Kidney (tissue), 14 donors: ENCODE results near the gene IER2. TPM values are rescaled to one million over a fixed set of nuclear protein-coding genes. Genes with fewer than 3 reads are reported as not detected.

Experiments used
- DNase-seq, 5 donors: peaks; one replicate each; pipeline ENCODE4 v3.0.0-alpha.2; 2013 to 2020
- FAIRE-seq: peaks from 2 replicates; lab custom pipeline; 2012; peaks lifted over from hg19 to GRCh38; lab: Jason Lieb, UNC
- H3K27ac ChIP-seq, 2 donors: one replicate each; pipeline ENCODE4 v1.7.0; 2013; ENCODE audit warnings: low read depth in 2 of 2, low read length in 2 of 2, inconsistent platforms in 1 of 2
- H3K27me3 ChIP-seq: one replicate; pipeline ENCODE4 v1.7.1; 2013; ENCODE audit warnings: low read length, inconsistent platforms; ENCODE audit not compliant: control insufficient read depth, insufficient read depth
- H3K36me3 ChIP-seq, 3 donors: one replicate each; pipeline versions ENCODE4 v1.7.0 to v1.7.1; 2013; ENCODE audit warnings: low read length in 3 of 3, control low read depth in 1 of 3, inconsistent platforms in 1 of 3; ENCODE audit not compliant: insufficient read depth in 3 of 3, control insufficient read depth in 2 of 3
- H3K4me1 ChIP-seq, 3 donors: one replicate each; pipeline versions ENCODE4 v1.7.0 to v1.7.1; 2013; ENCODE audit warnings: low read length in 3 of 3, inconsistent platforms in 1 of 3, low read depth in 1 of 3; ENCODE audit not compliant: control insufficient read depth in 2 of 3, insufficient read depth in 2 of 3
- H3K4me3 ChIP-seq, 3 donors: one replicate each; pipeline versions ENCODE4 v1.7.0 to v1.8.1; 2013; ENCODE audit warnings: low read length in 3 of 3, control low read depth in 1 of 3, inconsistent platforms in 1 of 3
- H3K9ac ChIP-seq, 3 donors: one replicate each; pipeline versions ENCODE4 v1.7.0 to v1.7.1; 2013; ENCODE audit warnings: low read length in 3 of 3, control low read depth in 1 of 3, inconsistent platforms in 1 of 3
- H3K9me3 ChIP-seq, 3 donors: one replicate each; pipeline versions ENCODE4 v1.7.0 to v1.7.1; 2013; ENCODE audit warnings: low read length in 3 of 3, control low read depth in 1 of 3, inconsistent platforms in 1 of 3; ENCODE audit not compliant: control insufficient read depth in 2 of 3, insufficient read depth in 1 of 3
- intact Hi-C: fragments of 100-400 bp; cut with DNase I; formaldehyde crosslinking; loops from one replicate; pipeline ENCODE4 v1.11.1; 2022
- polyA plus RNA-seq: library from polyadenylated mRNA; stranded (reverse); fragments of 350-450 nt; fragmentation: Illumina TruSeq; extraction: RNeasy Lipid Tissue Mini Kit (QIAGEN cat#74804); gene quantifications from one replicate; pipeline ENCODE4 v1.2.3, GENCODE V29; 2014; ENCODE audit warnings: low read depth, low replicate concordance; ENCODE audit not compliant: insufficient read depth
- total RNA-seq: library from RNA; stranded (reverse); fragmentation: NEBNext Ultra II Directional; extraction: Animal tissue kit (Norgen Biotek cat#: 25700); gene quantifications from one replicate; pipeline ENCODE4 v1.2.1, GENCODE V29; 2021
- TF ChIP-seq, protein P1 (sequence below): IDR thresholded peaks from 3 replicates; pipeline ENCODE4 v1.5.1; 2012; ENCODE audit warnings: mild to moderate bottlenecking, moderate library complexity, borderline replicate concordance; ENCODE audit not compliant: insufficient read depth; ENCODE audit errors: extremely low read depth
- donor health status: control.
- donor health status: control.
- donor health status: control.
- donor health status: control.
- donor health status: control.
- donor health status: DM: yes; HTN: yes; CAD: no.
- donor health status: Normal renal cell carcinoma (clear cell type).

The IER2 gene
- total and polyA plus RNA-seq, 2 donors from 2014 or later = 73.9 to 96.7 TPM

- Histone ChIP-seq H3K36me3 (peaks cover 0 to 3% (median 0%) of the 10 kb centered on the region in 3 donors), H3K27ac (no peak overlapping the region), H3K27me3 (no peaks in the 10 kb centered on the region), H3K9ac (no peak overlapping the region), H3K4me1 (no peaks in the 10 kb centered on the region), H3K4me3 (no peak overlapping the region), H3K9me3 (no peaks in the 10 kb centered on the region)
- TF ChIP-seq, protein P1, sequence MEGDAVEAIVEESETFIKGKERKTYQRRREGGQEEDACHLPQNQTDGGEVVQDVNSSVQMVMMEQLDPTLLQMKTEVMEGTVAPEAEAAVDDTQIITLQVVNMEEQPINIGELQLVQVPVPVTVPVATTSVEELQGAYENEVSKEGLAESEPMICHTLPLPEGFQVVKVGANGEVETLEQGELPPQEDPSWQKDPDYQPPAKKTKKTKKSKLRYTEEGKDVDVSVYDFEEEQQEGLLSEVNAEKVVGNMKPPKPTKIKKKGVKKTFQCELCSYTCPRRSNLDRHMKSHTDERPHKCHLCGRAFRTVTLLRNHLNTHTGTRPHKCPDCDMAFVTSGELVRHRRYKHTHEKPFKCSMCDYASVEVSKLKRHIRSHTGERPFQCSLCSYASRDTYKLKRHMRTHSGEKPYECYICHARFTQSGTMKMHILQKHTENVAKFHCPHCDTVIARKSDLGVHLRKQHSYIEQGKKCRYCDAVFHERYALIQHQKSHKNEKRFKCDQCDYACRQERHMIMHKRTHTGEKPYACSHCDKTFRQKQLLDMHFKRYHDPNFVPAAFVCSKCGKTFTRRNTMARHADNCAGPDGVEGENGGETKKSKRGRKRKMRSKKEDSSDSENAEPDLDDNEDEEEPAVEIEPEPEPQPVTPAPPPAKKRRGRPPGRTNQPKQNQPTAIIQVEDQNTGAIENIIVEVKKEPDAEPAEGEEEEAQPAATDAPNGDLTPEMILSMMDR = no peak
- intact Hi-C loops = no loop called here
- DNase-seq (no peak), FAIRE-seq (no peak)
Measured at GRCh38 chr19:13127811-13128575, 22.2 kb upstream of the IER2 start.

DNA sequence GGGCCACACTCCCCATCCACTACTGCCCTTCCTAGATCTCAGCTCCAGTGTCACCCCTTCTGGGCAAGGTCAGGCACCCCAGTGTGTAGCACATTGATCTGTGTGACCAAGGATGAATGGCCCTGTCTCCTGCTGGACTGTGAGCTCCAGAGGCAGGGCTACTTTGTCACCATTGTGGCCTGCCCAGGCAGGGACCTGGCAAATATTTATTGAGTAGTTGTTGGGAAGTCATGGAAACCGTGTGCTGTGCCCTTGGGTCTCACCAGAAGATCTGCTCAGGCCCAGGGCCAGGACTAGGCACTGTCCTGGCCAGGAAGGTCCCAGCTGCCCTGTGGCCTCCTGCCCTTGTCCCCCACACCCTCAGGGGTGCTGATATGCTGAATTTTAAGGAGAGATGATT is 21.6 kb upstream of the IER2 start:
- intact Hi-C loops = no loop called here
- TF ChIP-seq, protein P1 = no peak
- Histone ChIP-seq H3K36me3 (peaks cover 0 to 3% (median 0%) of the 10 kb centered on the region in 3 donors), H3K9ac (no peak overlapping the region), H3K27ac (no peak overlapping the region), H3K4me1 (no peaks in the 10 kb centered on the region), H3K4me3 (no peak overlapping the region), H3K27me3 (no peaks in the 10 kb centered on the region), H3K9me3 (no peaks in the 10 kb centered on the region)
- DNase-seq (no peak), FAIRE-seq (no peak)

DNA sequence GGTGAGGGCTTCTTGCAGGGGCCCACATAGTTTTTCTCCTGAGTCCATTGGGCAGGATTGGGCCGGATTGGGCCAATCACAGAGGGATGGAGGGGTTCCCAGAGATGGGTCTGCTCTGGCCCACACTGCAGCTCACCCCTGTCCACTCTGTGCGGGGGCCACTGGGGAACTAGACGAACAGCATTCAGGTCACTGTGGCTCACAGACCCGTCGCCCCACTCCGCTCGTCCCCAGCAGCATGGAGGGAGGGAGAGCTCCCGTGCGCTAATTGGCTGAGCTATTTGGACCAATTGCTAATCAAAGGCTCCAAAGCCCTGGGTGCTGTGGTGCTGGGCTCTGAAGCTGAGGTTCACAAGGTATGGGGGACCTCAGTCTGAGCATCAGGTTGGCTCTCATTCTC is 20.8 kb upstream of the IER2 start:
- no peaks in the 10 kb centered on the region for H3K4me1 ChIP-seq
- DNase-seq (no peak), FAIRE-seq (no peak)
- H3K27ac ChIP-seq = no peak overlapping the region
- peaks cover 0 to 3% (median 0%) of the 10 kb centered on the region in 3 donors for H3K36me3 ChIP-seq
- intact Hi-C loops = no loop called here
- no peak overlapping the region for H3K9ac ChIP-seq
- no peak overlapping the region for H3K4me3 ChIP-seq
- TF ChIP-seq, protein P1 = no peak
- no peaks in the 10 kb centered on the region for H3K27me3 ChIP-seq
- H3K9me3 ChIP-seq = no peaks in the 10 kb centered on the region
